SU-DHL-6 (cell line): ENCODE results near the gene TJP1.

Source experiments
- CTCF ChIP-seq: fragments of 200-600 bp; sonication (generic); IDR thresholded peaks from one replicate; pipeline ENCODE4 v1.5.1; 2017; ENCODE audit warnings: antibody characterized with exemption, mild to moderate bottlenecking, low read length, moderate library complexity; ENCODE audit not compliant: insufficient read depth, poor library complexity, severe bottlenecking
- EZH2phosphoT487 ChIP-seq: fragments of 200-600 bp; sonication (generic), shearing (Covaris generic); conservative IDR thresholded peaks from 2 replicates; pipeline ENCODE4 v1.6.1; 2018; ENCODE audit warnings: mild to moderate bottlenecking, antibody characterized with exemption, low read length, moderate library complexity, mixed read lengths

GRCh38 chr15:29799859-29800258 is 22.4 kb downstream of the TJP1 start:
- no peak for TF ChIP-seq CTCF
- TF ChIP-seq EZH2phosphoT487 = no peak
